Measurements from ENCODE around the gene RAB17.

The RAB17 gene

GRCh38 chr2:237572742-237573101 lies 17.8 kb downstream of the RAB17 start:
- no peak overlapping the region for H3K4me3 ChIP-seq (ENCODE audit: low read depth, low read length)
- TF ChIP-seq, protein P1, sequence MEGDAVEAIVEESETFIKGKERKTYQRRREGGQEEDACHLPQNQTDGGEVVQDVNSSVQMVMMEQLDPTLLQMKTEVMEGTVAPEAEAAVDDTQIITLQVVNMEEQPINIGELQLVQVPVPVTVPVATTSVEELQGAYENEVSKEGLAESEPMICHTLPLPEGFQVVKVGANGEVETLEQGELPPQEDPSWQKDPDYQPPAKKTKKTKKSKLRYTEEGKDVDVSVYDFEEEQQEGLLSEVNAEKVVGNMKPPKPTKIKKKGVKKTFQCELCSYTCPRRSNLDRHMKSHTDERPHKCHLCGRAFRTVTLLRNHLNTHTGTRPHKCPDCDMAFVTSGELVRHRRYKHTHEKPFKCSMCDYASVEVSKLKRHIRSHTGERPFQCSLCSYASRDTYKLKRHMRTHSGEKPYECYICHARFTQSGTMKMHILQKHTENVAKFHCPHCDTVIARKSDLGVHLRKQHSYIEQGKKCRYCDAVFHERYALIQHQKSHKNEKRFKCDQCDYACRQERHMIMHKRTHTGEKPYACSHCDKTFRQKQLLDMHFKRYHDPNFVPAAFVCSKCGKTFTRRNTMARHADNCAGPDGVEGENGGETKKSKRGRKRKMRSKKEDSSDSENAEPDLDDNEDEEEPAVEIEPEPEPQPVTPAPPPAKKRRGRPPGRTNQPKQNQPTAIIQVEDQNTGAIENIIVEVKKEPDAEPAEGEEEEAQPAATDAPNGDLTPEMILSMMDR (IDR thresholded peaks at IDR 0.05): no peak
- peaks cover 16% of the 10 kb centered on the region for H3K4me1 ChIP-seq
- H2AFZ ChIP-seq: no peak overlapping the region
- no peaks in the 10 kb centered on the region for H3K9me3 ChIP-seq (ENCODE audit: control insufficient read depth, low read length)
- H3K27me3 ChIP-seq (ENCODE audit: control insufficient read depth, insufficient read depth, low read length): no peaks in the 10 kb centered on the region
- no peaks in the 10 kb centered on the region for H3K36me3 ChIP-seq (ENCODE audit: control insufficient read depth, insufficient read depth, low read length)
- H3K4me2 ChIP-seq (ENCODE audit: low read length): peak overlapping the region; percentile 68
- no peak overlapping the region for H3K9ac ChIP-seq
- H3K79me2 ChIP-seq: peaks cover 6% of the 10 kb centered on the region
- peak overlapping the region; percentile 68 for H3K27ac ChIP-seq

DNA sequence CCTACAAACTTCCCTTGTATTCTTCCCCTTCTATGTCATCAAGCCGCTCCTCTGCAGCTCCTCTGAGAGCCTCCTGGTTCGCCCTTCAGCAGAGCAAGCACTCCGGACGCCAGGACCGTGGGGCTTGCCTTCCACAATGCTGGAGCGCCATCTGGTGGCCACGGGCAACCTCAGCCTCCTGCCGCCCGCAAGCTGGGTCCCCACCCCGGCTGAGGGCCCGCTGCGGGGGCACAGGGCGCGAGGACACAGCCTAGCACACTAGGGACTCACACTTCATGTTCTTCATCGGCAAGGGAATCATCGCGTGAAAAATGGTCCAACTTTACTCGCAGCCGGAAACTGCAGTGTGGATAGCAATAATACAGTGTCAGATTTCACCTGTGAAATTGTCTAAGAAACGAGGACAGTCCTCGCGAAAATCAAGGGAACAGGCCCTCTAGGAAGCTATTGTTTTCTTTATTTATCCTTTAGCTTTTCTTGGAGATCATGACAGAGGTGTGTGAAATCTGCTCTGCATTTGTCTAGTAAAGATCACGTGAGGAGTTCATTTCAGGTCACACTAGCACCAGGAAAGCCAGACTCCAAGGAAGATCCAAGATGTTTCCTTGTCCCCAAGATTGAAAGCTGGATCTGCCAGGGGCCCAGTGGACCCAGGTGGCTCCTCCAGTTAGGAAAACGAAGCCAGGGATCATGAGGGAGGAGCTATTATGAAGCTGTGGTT lies 18.4 kb downstream of the RAB17 start:
- TF ChIP-seq, protein P1 (IDR thresholded peaks at IDR 0.05): peak; percentile 99
- peak overlapping the region; percentile 68 for H3K27ac ChIP-seq
- H3K79me2 ChIP-seq: peaks cover 6% of the 10 kb centered on the region
- no peak overlapping the region for H3K9ac ChIP-seq
- peaks cover 16% of the 10 kb centered on the region for H3K4me1 ChIP-seq
- H2AFZ ChIP-seq: no peak overlapping the region
- H3K36me3 ChIP-seq (ENCODE audit: control insufficient read depth, insufficient read depth, low read length): no peaks in the 10 kb centered on the region
- no peaks in the 10 kb centered on the region for H3K9me3 ChIP-seq (ENCODE audit: control insufficient read depth, low read length)
- H3K27me3 ChIP-seq (ENCODE audit: control insufficient read depth, insufficient read depth, low read length): no peaks in the 10 kb centered on the region
- peak overlapping the region; percentile 68 for H3K4me2 ChIP-seq (ENCODE audit: low read length)
- peak overlapping the region; percentile 31 for H3K4me3 ChIP-seq (ENCODE audit: low read depth, low read length)

DNA sequence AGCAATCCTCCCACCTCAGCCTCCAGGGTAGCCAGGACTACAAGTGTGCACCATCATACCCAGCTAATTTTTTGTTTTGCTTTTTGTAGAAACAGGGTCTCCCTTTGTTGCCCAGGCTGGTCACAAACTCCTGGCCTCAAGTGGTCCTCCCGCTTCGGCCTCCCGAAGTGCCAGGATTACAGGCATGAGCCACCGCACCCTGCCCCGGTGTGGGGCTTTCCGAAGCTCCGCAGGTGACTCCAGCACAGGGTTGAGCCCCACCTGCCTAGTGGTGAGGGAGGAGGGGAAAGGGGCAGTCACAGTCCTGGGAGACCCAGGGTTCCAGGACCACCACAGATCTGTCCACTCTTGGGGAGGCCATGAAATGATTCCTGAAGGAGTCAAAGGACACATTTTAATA lies 19.0 kb downstream of the RAB17 start:
- Histone ChIP-seq H3K9me3 (ENCODE audit: control insufficient read depth, low read length) (no peaks in the 10 kb centered on the region), H3K36me3 (ENCODE audit: control insufficient read depth, insufficient read depth, low read length) (no peaks in the 10 kb centered on the region), H3K9ac (no peak overlapping the region), H3K79me2 (peaks cover 3% of the 10 kb centered on the region), H2AFZ (no peak overlapping the region), H3K4me1 (peaks cover 16% of the 10 kb centered on the region), H3K4me3 (ENCODE audit: low read depth, low read length) (no peak overlapping the region), H3K4me2 (ENCODE audit: low read length) (peak overlapping the region; percentile 68), H3K27me3 (ENCODE audit: control insufficient read depth, insufficient read depth, low read length) (no peaks in the 10 kb centered on the region), H3K27ac (peak overlapping the region; percentile 68)
- TF ChIP-seq, protein P1 (IDR thresholded peaks at IDR 0.05): no peak

- Histone ChIP-seq H3K9me3 (ENCODE audit: control insufficient read depth, low read length) (no peaks in the 10 kb centered on the region), H3K36me3 (ENCODE audit: control insufficient read depth, insufficient read depth, low read length) (no peaks in the 10 kb centered on the region), H3K9ac (no peak overlapping the region), H3K27ac (no peak overlapping the region), H3K4me1 (peaks cover 16% of the 10 kb centered on the region), H3K4me2 (ENCODE audit: low read length) (no peak overlapping the region), H3K4me3 (ENCODE audit: low read depth, low read length) (no peak overlapping the region), H3K79me2 (no peaks in the 10 kb centered on the region), H3K27me3 (ENCODE audit: control insufficient read depth, insufficient read depth, low read length) (no peaks in the 10 kb centered on the region), H2AFZ (no peak overlapping the region)
- TF ChIP-seq, protein P1 (IDR thresholded peaks at IDR 0.05): no peak
Observed at GRCh38 chr2:237570776-237571335, 19.7 kb downstream of the RAB17 start.

DNA sequence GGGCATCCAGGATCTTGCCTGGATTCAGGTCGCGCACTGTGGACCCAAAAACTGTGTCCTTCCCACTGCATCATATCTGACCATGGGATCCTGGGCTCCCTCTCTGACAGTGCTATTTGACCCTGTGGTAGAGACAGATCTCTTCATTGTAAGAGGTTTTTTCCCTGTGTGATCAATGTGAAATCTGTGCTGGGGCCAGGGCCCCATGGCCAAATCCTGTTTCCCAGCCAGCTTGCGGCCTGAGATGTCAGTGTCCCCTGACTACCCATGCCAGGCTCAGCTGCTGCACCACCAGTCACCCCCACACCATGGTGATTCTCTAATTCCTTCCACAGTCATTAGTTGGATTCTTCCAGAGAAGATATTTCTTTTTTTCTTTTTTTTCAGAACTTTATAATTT lies 20.6 kb downstream of the RAB17 start:
- H3K4me1 ChIP-seq: peaks cover 16% of the 10 kb centered on the region
- no peaks in the 10 kb centered on the region for H3K36me3 ChIP-seq (ENCODE audit: control insufficient read depth, insufficient read depth, low read length)
- H3K4me3 ChIP-seq (ENCODE audit: low read depth, low read length): no peak overlapping the region
- TF ChIP-seq, protein P1 (IDR thresholded peaks at IDR 0.05): no peak
- no peaks in the 10 kb centered on the region for H3K27me3 ChIP-seq (ENCODE audit: control insufficient read depth, insufficient read depth, low read length)
- no peaks in the 10 kb centered on the region for H3K79me2 ChIP-seq
- H3K9me3 ChIP-seq (ENCODE audit: control insufficient read depth, low read length): no peaks in the 10 kb centered on the region
- no peak overlapping the region for H3K27ac ChIP-seq
- H3K4me2 ChIP-seq (ENCODE audit: low read length): no peak overlapping the region
- no peak overlapping the region for H3K9ac ChIP-seq
- H2AFZ ChIP-seq: no peak overlapping the region

Measured in parathyroid adenoma (tissue), 2 donors.